ENCODE data around the gene SCN4A. TPM values are rescaled to one million over a fixed set of nuclear protein-coding genes. Genes with fewer than 3 reads are reported as not detected.

SCN4A gene
- total RNA-seq, 1 experiment from 2014 or later, result not detected

DNA sequence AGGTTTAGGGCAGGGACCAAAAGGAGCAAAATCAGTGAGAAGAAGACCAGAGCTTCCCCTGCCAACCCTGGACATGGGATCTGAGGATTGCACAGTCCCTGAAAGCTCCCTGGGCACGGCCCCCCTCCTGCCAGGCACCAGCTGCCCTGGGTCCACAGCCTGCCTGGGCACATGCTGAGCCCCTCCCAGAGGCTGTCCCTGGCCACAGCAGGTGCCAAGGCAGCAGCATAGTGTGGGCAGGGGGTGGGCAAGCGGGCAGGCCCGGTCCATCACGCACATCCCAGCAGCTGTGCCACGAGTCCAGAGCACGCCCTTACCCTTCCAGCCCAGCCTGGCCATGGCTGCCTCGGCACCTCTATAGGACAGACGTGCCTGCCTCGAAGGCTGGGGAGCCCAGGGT, 12.7 kb downstream of the SCN4A start:
- DNase-seq (ENCODE audit: low read depth), result no peak

DNA sequence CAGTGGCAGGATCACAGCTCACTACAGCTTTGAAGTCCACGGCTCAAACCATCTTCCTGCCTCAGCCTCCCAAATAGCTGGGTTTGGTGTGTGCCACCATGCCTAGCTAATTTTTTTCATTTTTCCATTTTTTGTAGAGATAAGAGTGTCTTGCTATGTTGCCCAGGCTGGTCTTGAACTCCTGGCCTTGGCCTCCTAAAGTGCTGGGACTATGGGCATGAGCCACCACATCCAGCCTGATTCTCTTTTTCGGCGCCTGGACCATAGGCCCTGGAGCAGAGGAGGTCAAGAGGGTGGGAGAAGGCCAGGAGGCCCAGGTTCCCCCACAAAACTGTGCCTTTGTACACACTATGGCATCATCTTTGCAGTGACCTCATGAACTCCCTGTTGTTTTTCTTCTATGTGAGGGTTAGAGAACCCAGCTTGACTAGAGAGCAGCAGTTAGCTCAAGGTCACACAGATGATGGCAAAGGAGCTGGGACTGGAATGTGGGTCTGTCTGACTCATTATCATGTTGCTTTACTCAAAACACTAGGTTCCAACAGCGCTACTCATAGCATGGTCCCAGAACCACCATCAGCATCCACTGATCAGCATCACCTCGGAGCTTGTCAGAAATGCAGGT, 16.3 kb downstream of the SCN4A start:
- DNase-seq (ENCODE audit: low read depth), result peak; percentile 56

DNA sequence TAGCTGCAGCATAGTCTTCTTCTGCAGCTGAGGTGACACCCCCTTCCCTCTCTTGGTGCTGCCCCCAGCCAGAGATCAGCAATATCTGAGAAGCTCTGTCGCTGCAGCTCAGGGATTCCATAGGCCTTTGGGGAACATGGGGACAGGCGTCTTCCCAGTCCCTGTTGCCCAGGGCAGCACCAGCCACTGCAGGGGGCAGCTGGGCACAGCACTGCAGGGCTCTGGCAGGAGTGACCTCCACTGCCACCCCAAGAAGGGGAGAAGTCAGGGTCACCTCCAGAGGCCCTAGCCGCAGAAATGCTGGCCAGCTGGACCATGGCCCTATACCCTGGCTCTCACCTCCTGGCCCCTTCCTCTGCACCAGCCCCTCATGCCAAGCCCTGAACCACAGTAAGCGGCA, 16.9 kb downstream of the SCN4A start:
- DNase-seq (ENCODE audit: low read depth), result no peak

DNA sequence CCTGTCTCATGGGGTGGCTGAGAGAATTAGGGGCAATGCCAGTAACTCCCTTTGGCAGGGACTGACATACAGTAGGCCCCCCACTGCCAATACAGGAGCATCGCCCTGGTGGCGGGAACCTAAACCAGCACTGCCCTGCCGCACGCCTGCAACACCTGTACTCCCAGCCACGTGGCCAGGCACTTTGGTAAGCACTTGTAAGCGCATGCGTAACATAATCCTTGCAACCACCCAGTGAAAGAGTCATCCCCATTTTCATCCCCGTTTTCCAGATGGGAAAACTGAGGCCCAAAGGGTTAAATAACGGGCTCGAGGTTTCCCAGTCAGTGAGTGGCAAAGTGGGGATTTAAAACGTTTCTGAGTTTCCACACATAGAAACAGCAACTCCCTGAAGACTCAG, 17.5 kb downstream of the SCN4A start:
- no peak for DNase-seq (ENCODE audit: low read depth)

DNA sequence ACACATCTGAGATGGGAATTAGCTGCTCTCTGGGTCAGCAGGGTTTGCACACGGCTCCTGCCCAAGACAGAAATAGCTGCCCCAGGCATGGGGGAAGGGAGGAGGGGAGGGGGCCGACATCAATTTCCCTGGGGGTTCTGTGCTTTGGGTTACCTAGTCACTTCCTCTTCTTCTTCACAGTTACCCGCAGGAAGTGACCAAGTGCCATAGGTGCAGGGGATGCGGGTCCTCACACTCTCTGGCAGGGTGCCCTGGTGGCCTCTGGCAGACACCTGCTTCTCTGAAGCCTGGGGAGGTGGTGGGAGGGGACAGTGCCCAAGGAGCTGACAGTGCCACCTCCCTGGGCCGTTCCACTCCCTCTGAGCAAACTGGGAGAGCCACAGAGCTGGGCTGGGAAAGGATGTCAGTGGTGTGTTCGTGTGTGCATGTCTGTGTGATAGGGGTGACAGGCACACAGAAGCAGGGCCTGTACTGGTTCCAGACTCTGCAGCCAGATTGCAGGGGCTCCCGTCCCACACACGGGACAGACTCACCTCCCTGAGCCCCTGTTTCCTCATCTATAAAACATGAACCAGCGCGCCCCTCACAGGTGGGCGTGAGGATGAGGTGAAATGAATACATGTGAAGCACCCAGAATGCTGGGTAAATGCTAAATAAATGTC, 18.2 kb downstream of the SCN4A start:
- no peak for DNase-seq (ENCODE audit: low read depth)

DNA sequence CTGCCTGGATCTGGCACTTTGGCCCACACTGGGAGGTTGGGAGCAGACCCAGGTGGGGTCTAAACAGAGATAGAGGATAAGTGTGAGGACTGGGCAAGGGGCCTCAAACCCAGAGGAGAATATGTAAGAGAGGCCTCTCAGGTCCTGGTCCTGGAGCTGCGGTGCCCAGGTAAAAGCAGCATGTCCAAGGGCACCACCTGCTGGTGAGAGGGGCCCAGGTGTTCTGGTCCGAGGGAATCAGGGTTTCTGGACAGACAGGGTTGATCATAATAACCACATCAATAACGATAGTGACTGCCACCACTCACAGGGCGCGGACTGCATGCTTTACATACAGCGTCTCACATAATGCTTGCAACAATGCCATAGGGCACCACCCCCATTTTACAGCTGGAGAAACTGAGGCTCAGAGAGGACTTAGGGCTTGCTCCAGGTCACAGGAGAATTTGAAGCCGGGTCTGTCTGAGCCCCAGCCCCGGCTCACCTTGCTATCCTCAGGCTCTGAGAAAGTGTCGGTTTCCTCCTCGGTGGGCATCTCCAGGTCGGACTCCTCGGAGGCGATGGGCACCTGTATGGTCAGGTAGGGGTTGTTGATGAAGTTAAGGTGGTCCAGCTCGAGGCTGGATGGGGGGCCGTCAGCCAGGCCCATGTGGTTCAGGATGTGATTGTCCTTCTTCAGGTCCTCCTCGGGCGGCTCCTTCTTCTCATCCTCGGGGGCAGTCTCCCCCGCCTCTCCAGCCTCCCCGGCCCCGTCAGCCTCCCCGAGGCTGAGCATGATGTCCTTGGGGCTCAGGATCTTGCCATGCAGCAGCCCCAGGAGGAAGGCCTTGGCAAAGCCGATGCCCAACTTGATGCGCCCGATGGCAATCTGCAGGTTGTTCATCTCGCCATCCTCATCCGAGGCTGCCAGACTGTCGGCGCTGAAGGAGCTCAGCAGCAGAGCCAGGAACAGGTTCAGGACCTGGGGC, 21.5 kb downstream of the SCN4A start:
- DNase-seq (ENCODE audit: low read depth), result no peak

DNA sequence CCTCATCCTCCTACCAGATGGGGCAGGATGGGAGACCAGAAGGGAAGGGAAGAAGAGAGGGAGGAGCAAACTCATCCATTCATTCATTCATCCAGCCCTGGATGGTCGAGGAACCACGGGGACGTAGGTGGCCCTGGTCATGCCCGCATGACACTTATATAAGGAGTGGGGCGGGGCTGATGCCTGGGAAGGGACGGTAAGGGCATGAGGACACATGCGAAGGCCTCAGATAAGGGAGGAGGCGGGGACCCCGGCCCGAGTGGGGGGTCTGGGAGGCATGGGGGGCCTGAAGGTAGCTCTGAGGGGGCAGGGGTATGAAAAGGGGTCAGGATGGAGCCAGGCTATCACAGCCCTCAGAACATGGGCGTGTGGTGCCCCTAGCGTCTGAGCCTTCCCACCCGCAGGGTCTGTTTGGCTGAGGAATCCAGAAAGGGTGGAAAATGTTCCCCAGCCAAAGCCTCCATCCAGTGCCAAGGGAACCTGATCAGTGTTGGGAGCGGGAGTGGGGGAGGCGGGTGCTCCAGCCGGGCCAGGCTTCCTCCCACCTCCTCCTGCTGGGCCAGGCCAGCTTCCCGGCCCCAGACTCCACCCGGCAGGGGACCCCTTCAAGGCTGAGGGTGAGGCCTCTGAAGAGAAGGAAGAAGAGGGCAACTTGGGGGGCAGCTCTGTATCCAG, 23.0 kb downstream of the SCN4A start:
- DNase-seq (ENCODE audit: low read depth), result no peak

DNA sequence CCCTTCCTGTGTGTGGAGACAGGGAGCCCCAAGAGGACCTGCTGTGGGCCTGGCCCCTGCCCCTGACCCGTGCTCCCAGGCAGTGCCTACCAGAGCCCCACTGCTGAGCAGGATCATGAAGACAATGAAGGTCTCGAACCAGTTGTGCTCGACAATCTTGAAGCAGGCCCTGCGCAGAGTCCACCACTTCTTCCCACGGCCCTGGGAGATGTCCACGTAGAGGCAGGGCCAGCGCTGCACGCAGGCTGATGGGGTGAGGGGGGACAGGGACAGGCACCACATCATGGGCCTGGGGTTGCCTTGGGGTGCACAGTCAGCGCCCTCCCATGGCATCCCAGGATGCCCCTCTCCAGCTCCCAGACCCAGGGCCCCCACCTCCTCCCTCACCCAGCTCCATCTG, 24.2 kb downstream of the SCN4A start:
- DNase-seq (ENCODE audit: low read depth), result no peak

DNA sequence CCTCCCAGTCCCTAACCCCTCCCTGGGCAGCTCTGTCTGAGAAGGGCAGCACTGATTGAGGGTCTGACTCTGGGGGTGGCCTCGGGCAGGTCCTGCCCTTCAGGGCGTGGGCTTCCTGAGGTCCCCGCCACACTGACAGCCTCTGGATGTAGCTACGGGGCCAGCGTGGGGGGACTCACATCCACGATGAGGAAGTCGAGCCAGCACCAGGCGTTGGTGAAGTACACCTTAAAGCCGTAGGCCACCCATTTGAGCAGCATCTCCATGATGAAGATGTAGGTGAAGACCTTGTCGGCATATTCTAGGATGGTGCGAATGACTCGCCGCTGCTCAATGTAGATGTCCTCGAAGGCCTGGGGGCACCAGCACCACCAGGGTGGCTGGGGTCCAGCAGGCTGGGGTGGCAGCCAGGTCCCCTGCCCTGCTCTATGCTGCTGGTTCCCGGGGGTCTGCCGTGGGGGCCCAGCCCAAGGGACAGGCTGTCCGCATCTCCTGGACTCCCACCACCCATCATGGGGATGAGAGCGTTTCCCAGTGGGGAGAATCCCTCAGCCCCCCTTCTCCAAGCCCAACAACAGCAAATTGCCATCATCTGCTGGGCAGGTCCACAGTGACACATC, 24.9 kb downstream of the SCN4A start:
- no peak for DNase-seq (ENCODE audit: low read depth)

DNA sequence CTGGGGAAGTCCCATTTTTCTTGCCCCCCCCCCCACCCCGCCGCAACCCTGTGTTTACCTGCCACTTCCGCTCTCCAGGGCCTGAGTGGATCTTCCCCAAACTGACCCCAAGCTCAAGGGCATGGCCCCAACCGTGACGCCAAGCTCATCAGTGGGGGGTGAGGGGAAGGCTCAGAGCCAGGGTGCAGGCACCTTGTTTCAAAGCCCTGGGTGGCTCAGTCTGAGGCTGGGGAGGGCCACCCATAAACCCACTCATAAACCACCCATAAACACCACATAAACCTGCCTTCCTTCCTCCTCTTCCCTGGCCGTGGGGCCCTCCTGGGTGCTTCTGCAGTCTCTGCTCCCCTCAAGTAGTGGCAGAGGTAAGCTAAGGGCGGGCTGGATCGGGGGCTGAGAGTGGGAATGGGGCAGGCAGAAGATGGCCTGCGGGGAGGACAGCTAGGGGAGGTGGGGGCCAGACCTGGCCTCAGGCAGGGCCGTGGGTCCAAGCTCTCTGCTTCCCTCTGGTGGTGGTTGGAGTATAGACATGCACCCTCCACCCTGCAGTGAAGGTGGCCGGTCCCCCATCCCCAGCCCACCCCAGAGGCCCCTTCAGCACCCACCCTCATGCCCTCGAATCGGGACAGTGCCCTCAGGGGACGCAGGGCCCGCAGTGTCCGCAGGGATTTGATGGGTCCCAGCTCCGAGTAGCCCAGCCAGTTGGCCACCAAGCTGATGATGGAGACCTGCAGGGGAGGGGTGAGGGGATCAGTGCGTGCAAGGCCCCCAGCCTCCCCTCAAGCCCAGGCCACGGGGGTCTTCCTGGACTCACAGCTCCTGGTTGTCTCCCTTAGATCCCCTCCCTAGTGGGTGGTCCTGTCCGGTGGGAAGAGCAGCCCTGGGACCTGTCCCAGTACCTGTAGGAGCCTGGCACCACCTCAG, 26.0 kb downstream of the SCN4A start:
- DNase-seq (ENCODE audit: low read depth), result no peak

DNA sequence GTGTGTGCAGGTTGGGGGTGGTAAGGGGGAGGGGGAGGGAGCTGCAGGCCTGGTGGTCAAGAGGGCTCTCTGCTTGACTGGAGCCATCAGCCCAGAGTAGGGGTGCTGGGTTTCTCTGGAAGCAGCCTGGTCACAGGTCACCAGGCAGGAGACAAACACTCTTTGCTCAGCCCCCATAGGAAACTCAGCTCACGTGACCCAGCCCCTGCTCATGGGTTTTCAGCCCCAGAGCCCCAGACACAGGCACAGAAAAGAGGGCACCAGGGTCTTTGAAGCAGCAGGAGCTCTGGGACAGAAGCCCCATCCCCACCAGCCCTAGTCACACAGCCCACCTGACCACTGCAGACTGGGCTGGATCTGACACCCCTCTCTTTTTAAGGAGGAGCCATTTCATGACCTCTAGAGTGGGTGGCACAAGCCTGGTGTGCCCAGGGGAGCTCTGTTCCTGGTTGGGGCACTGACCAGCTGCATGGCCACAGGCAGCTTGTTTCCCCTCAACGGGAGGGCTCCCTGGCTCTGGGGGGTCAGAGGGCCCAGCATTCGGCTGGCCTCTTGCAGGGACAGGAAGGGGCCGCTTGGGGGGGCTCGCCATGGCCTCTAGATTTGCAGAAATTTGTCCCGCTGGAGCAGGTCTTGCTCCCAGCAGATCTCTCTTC, 26.8 kb downstream of the SCN4A start:
- DNase-seq (ENCODE audit: low read depth), result no peak

DNA sequence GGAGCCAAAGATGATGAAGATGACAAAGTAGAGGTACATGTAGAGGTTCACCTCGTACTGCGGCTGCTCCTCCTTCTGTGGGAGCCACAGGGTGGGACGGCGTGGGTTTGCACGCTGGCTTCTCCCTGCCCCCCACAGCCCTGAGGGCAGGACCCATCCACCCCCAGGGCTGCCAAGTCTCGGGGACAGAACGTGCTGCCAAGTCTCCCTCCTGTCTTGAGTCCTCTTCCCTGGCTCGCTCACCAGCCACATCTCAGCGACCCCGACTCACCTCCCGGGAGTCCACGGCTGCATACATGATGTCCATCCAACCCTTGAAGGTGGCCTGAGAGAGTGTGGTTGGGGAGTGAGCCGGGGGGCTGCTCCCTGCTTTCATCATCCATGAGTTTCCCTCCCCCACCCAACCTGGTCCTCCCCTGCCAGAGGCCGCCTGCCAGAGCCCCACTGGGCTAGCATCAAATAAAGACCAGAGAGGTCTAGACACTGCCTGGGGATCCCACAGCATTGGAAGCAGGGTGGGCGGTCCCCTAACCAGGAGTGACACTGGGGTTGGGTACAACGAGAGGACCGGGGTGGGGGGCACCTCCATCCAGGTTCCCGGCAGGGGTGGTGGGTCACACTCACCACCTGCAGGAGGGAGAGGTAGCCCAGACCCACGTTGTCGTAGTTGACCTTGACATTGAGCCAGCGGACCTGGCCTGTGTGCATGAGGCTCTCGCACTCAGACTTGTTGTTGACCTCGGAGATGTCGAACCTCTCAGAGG, 27.8 kb downstream of the SCN4A start:
- no peak for DNase-seq (ENCODE audit: low read depth)

DNA sequence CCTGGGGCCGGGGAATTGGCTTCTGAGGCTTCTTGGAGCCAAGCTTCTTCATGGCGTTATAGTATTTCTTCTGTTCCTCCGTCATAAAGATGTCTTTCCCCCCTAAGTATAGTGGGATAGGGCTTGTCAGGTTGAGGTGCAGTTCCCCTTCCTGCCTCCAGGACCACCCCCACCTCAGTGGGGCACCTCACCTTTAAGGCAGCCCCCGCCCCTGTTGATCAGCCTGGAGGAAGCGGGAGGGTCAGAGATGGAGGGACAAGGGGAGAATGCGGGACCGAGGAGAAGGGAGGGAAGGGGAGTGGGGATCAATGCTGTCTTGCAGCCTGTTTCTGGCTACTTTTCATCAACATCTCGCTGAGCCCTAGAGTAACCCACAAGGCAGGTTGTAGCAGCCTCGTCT, 29.0 kb downstream of the SCN4A start:
- no peak for DNase-seq (ENCODE audit: low read depth)

DNA sequence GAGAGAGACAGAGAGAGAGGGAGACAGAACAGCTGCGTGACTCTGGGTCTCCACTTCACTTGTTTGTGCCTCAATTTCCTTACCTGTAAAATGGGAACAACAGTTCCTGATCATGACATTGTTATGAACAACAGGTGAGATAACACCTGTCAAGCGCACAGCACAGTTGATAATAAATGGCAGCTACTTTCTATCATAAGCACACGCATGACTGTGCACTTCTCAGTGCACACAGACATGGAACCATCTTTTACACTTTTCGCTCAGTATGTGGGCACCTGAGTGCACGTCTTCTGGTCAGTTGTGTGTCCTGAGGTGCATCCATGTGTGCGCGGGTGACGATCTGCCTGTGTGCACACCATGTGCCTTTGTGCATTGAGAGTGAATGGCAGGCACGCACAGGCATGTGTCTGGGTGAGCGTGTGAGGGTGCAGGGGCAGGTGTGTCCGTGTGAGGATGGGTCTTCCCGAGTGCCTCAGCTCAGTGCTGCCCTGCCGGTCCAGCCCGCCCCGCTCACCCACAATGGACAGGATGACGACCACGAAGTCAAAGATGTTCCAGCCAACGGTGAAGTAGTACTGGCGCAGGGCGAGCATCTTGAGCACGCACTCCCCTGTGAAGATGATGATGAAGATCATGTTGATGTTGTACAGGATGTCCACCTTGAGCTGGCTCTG, 30.3 kb downstream of the SCN4A start:
- DNase-seq (ENCODE audit: low read depth), result no peak

DNA sequence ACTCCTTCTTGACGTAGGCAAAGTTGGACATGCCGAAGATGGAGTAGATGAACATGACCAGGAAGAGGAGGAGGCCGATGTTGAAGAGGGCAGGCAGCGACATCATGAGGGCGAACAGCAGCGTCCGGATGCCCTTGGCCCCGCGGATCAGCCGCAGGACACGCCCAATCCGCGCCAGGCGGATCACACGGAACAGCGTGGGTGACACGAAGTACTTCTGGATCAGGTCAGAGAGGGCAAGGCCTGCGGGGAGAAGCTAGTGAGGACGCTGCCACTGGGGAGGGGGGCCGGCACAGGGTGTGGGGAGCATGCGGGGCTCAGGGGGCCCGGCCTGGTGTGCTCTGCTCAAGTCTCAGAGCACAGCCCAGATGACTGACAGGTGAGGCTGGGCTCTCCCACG, 31.0 kb downstream of the SCN4A start:
- DNase-seq (ENCODE audit: low read depth), result no peak

DNA sequence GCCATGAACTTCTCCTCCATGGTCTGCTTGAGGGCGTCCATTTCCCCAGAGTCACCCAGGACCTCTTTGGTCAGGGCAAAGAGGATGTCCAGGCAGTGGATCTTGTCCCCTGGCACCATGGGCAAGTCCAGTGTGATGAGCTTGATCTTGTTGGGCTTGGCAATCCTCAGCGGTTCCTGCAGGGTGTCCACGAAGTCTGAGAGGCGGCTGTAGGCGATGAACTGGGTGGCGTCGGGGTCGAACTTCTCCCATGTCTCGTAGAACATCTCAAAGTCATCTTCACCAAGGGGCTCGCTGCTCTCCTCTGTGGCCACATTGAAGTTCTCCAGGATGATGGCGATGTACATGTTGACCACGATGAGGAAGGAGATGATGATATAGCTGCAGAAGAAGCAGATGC, 31.6 kb downstream of the SCN4A start:
- DNase-seq (ENCODE audit: low read depth), result no peak

DNA sequence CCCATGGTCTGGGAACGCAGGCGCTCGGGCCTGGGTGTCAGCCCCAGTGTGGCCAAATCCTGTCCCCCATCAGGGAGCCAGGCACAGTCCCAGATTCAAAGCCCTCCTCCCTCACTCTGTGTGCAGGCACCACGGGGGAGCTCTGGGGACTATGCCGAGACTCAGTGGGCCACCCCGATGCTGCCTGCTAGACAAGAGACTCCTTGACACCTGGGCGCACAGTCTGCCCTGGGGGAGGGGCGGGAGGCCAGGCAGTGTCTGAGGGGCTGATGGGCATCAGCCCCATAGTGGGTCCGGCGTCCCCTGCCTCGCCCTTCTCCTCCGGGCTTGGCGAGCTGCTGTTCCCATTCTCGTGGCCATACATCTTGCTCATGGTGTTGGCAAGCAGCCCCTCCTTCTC, 32.1 kb downstream of the SCN4A start:
- no peak for DNase-seq (ENCODE audit: low read depth)

DNA sequence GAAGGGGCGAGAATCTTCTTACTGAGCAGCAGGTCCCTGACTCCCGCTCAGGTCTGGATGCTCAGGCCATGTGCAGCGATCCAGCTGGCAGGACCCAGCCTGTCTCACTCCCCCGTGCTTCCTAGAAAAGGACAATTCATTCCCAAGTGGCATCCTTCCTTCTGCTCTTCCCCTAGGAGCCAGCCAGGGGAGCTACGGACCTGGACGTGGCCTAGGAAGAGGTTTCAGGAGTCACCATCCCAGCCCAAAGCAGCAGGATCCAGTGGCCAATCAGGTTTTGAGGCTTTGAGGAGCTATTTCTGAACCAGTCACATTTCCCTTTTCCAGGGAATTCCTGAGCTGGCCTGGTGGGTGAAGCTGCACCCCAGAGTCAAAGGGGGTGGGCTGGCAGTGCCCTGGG, 32.8 kb downstream of the SCN4A start:
- no peak for DNase-seq (ENCODE audit: low read depth)
